CD14-positive monocyte (primary cell): ENCODE data around the gene PLCXD3. TPM values are rescaled to one million over a fixed set of nuclear protein-coding genes. Genes with fewer than 3 reads are reported as not detected.

Source experiments
- DNase-seq, 3 donors: peaks; one replicate each; pipeline ENCODE4 v3.0.0-alpha.2; 2011 to 2022
- H2AFZ ChIP-seq: 2 replicates; pipeline ENCODE4 v1.6.0; 2012; ENCODE audit warnings: mild to moderate bottlenecking, low read depth, low read length, inconsistent platforms; ENCODE audit not compliant: insufficient read depth, poor library complexity, severe bottlenecking
- H3K27ac ChIP-seq, 2 donors: 1 replicate in 1 of 2; 2 replicates in 1 of 2; pipeline ENCODE4 v1.5.1; 2012 to 2013; ENCODE audit warnings: low read length in 2 of 2, control low read depth in 1 of 2, inconsistent platforms in 1 of 2, low read depth in 1 of 2, mild to moderate bottlenecking in 1 of 2
- H3K27me3 ChIP-seq, 2 donors: one replicate each; pipeline versions ENCODE4 v1.6.0 to v1.6.1; 2011 to 2013; ENCODE audit warnings: low read length in 2 of 2; ENCODE audit not compliant: control insufficient read depth in 2 of 2, insufficient read depth in 2 of 2
- H3K36me3 ChIP-seq, 2 donors: replicated peaks in 1 of 2; 1 replicate in 1 of 2; 2 replicates in 1 of 2; pipeline versions ENCODE4 v1.5.1 to v1.6.1; 2012 to 2013; ENCODE audit warnings: low read length in 2 of 2, control low read depth in 1 of 2, inconsistent platforms in 1 of 2, mild to moderate bottlenecking in 1 of 2; ENCODE audit not compliant: insufficient read depth in 2 of 2, control insufficient read depth in 1 of 2
- H3K4me1 ChIP-seq, 2 donors: 1 replicate in 1 of 2; 2 replicates in 1 of 2; pipeline versions ENCODE4 v1.5.1 to v1.6.1; 2012 to 2013; ENCODE audit warnings: low read length in 2 of 2, control low read depth in 1 of 2, inconsistent platforms in 1 of 2, mild to moderate bottlenecking in 1 of 2, moderate library complexity in 1 of 2; ENCODE audit not compliant: insufficient read depth in 2 of 2, control insufficient read depth in 1 of 2
- H3K4me2 ChIP-seq: replicated peaks from 2 replicates; pipeline ENCODE3; 2012; ENCODE audit warnings: low read length, moderate library complexity, mild to moderate bottlenecking; ENCODE audit not compliant: poor library complexity, severe bottlenecking; ENCODE audit errors: extremely low read depth
- H3K4me3 ChIP-seq, 3 experiments: fragments of 200-600 bp in 1 of 3; sonication (generic) in 1 of 3; replicated peaks in 1 of 3; 1 replicate in 2 of 3; 2 replicates in 1 of 3; pipeline ENCODE4 v1.5.1; 2011 to 2013; ENCODE audit warnings: low read length in 3 of 3, mild to moderate bottlenecking in 3 of 3, control low read depth in 2 of 3, low read depth in 2 of 3, inconsistent platforms in 1 of 3, moderate library complexity in 1 of 3
- H3K79me2 ChIP-seq: 2 replicates; pipeline ENCODE4 v1.6.0; 2012; ENCODE audit warnings: mild to moderate bottlenecking, control low read depth, inconsistent platforms, low read length, moderate library complexity; ENCODE audit not compliant: insufficient read depth
- H3K9ac ChIP-seq: 2 replicates; pipeline ENCODE4 v1.6.0; 2017; ENCODE audit warnings: low read length, mild to moderate bottlenecking; ENCODE audit not compliant: insufficient read depth, poor library complexity, severe bottlenecking
- H3K9me3 ChIP-seq, 2 donors: replicated peaks in 1 of 2; 1 replicate in 1 of 2; 2 replicates in 1 of 2; pipeline versions ENCODE4 v1.5.1 to v1.6.1; 2012 to 2013; ENCODE audit warnings: low read length in 2 of 2, control low read depth in 1 of 2; ENCODE audit not compliant: control insufficient read depth in 1 of 2, insufficient read depth in 1 of 2
- H4K20me1 ChIP-seq: 2 replicates; pipeline ENCODE4 v1.6.0; 2012; ENCODE audit warnings: mild to moderate bottlenecking, low read length, control low read depth, moderate library complexity; ENCODE audit not compliant: insufficient read depth
- H3K27ac Mint-ChIP-seq, 7 donors: one replicate each; pipeline ENCODE4 v1.8.0; 2020; ENCODE audit warnings: mild to moderate bottlenecking in 7 of 7, mixed read lengths in 7 of 7, moderate library complexity in 6 of 7, inconsistent platforms in 2 of 7
- H3K27me3 Mint-ChIP-seq, 3 donors: one replicate each; pipeline ENCODE4 v1.8.0; 2021 to 2022; ENCODE audit warnings: low read depth in 3 of 3, mild to moderate bottlenecking in 3 of 3, mixed read lengths in 3 of 3, moderate library complexity in 3 of 3, inconsistent platforms in 1 of 3
- H3K36me3 Mint-ChIP-seq, 2 donors: one replicate each; pipeline ENCODE4 v1.8.0; 2020; ENCODE audit warnings: mixed read lengths in 2 of 2, inconsistent platforms in 1 of 2, mild to moderate bottlenecking in 1 of 2
- H3K4me1 Mint-ChIP-seq: one replicate; pipeline ENCODE4 v1.8.0; 2020; ENCODE audit warnings: mild to moderate bottlenecking, mixed read lengths
- H3K4me3 Mint-ChIP-seq, 2 donors: one replicate each; pipeline ENCODE4 v1.8.0; 2020; ENCODE audit warnings: mild to moderate bottlenecking in 2 of 2, mixed read lengths in 2 of 2, moderate library complexity in 1 of 2
- H3K9me3 Mint-ChIP-seq, 7 donors: one replicate each; pipeline ENCODE4 v1.8.0; 2020 to 2022; ENCODE audit warnings: mixed read lengths in 7 of 7, mild to moderate bottlenecking in 6 of 7, moderate library complexity in 6 of 7, inconsistent platforms in 2 of 7
- WGBS: methylation state at CpG from one replicate; pipeline ENCODE4 v1.1.5; 2013; ENCODE audit warnings: missing lambda C conversion rate; ENCODE audit not compliant: insufficient coverage; 5-methylcytosine and 5-hydroxymethylcytosine counted together
- intact Hi-C, 2 donors: fragments of 100-400 bp; cut with micrococcal nuclease; formaldehyde crosslinking; loops; one replicate each; pipeline versions ENCODE4 v1.15.0 to v1.15.1; 2023
- polyA plus RNA-seq, 3 donors: library from polyadenylated mRNA; depleted of rRNA in 1 of 3; unstranded in 2 of 3; stranded (reverse) in 1 of 3; fragments of 300-500 nt in 2 of 3; fragments of >200 nt in 1 of 3; fragmentation: Illumina TruSeq in 2 of 3; gene quantifications; 1 replicate in 2 of 3; 2 replicates in 1 of 3; pipeline ENCODE4 v1.2.3, GENCODE V29; 2012 to 2021
- TF ChIP-seq, protein P1 (sequence below): fragments of 200-600 bp; IDR thresholded peaks from one replicate; pipeline ENCODE4 v1.8.0; 2022; ENCODE audit warnings: antibody characterized with exemption, mild to moderate bottlenecking

Gene PLCXD3
- polyA plus RNA-seq, 3 donors: not detected

DNA sequence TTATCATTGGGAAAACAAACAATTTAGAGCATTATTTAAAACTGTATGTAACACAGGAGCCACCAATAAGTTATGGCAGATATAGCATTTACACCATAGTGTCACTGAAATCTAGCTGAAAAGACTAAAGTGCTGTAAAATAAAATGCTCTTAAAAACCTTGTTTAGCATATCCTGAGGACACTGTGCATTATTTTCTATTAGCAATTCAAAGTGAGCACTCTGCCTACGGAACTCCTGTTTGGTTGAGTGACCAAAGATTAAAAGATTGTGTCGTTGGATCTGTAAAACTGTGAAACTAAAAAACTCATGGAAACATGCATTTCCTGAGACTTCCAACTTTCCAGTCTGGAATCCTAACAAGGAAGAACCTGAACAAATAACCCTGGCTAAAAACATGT lies 201.1 kb downstream of the PLCXD3 start:
- H3K9me3 Mint-ChIP-seq: peaks cover 0 to 4% (median 2%) of the 10 kb centered on the region in 7 donors
- intact Hi-C loops: no loop called here
- no peaks in the 10 kb centered on the region for H3K27me3 ChIP-seq

DNA sequence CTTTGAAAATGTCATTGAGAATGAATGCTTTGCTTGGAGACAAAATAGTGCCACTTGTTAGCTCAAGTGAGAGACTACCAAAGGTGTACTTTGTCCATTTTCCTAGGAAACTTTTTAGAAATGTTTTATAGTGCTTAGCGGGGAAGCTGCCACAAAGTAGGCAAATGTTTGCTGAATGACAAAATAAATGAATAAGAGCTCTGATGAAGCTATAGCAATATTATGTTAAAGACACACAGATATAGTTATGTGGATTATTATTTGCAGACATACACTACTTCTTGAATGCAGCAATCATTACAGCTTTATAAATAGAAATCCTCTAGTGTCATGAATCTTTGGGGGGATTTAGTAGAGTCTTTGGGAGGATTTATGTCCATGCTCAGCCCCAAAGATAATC lies 204.4 kb downstream of the PLCXD3 start:
- no peak overlapping the region for H2AFZ ChIP-seq
- no peaks in the 10 kb centered on the region for H3K27me3 ChIP-seq
- peaks cover 0 to under 1% (median 0%) of the 10 kb centered on the region in 3 donors for H3K27me3 Mint-ChIP-seq
- no peak overlapping the region for H3K27ac ChIP-seq
- H3K9me3 Mint-ChIP-seq: peaks cover 0 to 6% (median 2%) of the 10 kb centered on the region in 7 donors
- H3K4me3 Mint-ChIP-seq: no peak overlapping the region
- H3K4me3 ChIP-seq: no peak overlapping the region
- TF ChIP-seq, protein P1, sequence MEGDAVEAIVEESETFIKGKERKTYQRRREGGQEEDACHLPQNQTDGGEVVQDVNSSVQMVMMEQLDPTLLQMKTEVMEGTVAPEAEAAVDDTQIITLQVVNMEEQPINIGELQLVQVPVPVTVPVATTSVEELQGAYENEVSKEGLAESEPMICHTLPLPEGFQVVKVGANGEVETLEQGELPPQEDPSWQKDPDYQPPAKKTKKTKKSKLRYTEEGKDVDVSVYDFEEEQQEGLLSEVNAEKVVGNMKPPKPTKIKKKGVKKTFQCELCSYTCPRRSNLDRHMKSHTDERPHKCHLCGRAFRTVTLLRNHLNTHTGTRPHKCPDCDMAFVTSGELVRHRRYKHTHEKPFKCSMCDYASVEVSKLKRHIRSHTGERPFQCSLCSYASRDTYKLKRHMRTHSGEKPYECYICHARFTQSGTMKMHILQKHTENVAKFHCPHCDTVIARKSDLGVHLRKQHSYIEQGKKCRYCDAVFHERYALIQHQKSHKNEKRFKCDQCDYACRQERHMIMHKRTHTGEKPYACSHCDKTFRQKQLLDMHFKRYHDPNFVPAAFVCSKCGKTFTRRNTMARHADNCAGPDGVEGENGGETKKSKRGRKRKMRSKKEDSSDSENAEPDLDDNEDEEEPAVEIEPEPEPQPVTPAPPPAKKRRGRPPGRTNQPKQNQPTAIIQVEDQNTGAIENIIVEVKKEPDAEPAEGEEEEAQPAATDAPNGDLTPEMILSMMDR: no peak
- no peaks in the 10 kb centered on the region for H3K79me2 ChIP-seq
- no peaks in the 10 kb centered on the region for H3K36me3 ChIP-seq
- H3K4me1 Mint-ChIP-seq: no peaks in the 10 kb centered on the region
- H3K36me3 Mint-ChIP-seq: no peaks in the 10 kb centered on the region
- H3K9me3 ChIP-seq: no peaks in the 10 kb centered on the region
- no peak for DNase-seq
- H3K4me2 ChIP-seq: no peak overlapping the region
- no peak overlapping the region for H3K9ac ChIP-seq
- H3K4me1 ChIP-seq: no peaks in the 10 kb centered on the region
- no peak overlapping the region for H3K27ac Mint-ChIP-seq
- WGBS: no CpG with 5 or more reads among the region's 1 CpG
- H4K20me1 ChIP-seq: no peaks in the 10 kb centered on the region
- intact Hi-C loops: no loop called here

More for the DNA sequence above, 201.1 kb downstream of the PLCXD3 start:
- H3K4me1 ChIP-seq: no peaks in the 10 kb centered on the region
- 67% methylated on average over 2 of the region's 2 CpGs for WGBS
- no peak overlapping the region for H3K4me3 ChIP-seq
- no peak overlapping the region for H2AFZ ChIP-seq
- H3K9ac ChIP-seq: no peak overlapping the region
- H3K27ac Mint-ChIP-seq: no peak overlapping the region
- no peak overlapping the region for H3K4me3 Mint-ChIP-seq
- H3K4me1 Mint-ChIP-seq: no peaks in the 10 kb centered on the region
- H4K20me1 ChIP-seq: no peaks in the 10 kb centered on the region
- H3K9me3 ChIP-seq: no peaks in the 10 kb centered on the region
- H3K79me2 ChIP-seq: no peaks in the 10 kb centered on the region
- H3K36me3 Mint-ChIP-seq: no peaks in the 10 kb centered on the region
- TF ChIP-seq, protein P1: no peak
- no peak overlapping the region for H3K27ac ChIP-seq
- no peak overlapping the region for H3K4me2 ChIP-seq
- H3K36me3 ChIP-seq: no peaks in the 10 kb centered on the region
- DNase-seq: no peak
- peaks cover 0 to 2% (median 1%) of the 10 kb centered on the region in 3 donors for H3K27me3 Mint-ChIP-seq
